HL-60/S4 (cell line): ENCODE results near the gene MYCBP2.
"Not testable (repeated sequence)": the region's sequence is repeated elsewhere in the genome, so short reads cannot be mapped to it uniquely, and the experiment has no call there.

Experiments used
- in situ Hi-C: fragments of 300-500 bp; cut with MboI; formaldehyde crosslinking; loops from 2 replicates; pipeline ENCODE4 v1.14.3; 2022; ENCODE audit warnings: low sequenced_read_pairs

The MYCBP2 gene

DNA sequence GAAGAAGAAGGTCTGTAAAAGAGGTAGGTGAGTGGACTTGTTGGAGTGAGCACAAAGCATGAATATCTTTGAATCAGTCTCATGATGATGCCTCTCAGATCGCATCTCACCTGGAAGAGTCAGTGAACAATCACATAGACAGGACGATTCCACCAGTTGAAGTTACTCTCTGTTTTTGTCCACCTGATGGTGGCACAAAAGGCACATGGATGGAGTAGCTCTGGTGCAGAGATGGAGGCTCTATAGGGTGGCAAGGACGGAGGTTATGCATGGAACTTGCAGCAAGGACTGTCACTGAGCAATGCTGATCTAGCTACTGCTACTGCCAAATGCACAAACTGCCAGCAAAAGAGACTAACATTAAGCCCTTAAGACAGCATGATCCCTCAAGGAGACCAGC is 10.3 kb upstream of the MYCBP2 start:
- in situ Hi-C loops = loop anchor here (10.0 kb wide), 1 partner anchor 138 kb away; no protein-coding TSS in a partner anchor

DNA sequence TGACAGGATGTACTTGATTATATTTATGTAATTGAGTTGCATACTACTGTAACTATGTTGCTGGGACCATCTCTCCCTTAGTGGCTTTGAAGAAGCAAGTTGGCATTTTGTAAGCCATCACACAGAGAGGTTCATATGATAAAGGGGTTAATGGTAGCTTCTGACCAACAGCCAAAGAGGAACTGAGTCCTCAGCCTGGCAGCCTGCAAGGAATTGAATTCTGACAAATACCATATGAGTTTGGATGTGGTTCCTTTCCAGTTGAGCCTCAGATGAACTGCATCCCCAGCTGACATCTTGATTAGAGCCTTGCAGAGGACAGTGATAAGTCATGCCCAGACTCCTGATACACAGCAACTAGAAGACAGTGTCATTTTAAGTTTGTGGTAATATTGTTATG is 8.6 kb upstream of the MYCBP2 start:
- in situ Hi-C loops = loop anchor here (10.0 kb wide), 1 partner anchor 139 kb away; no protein-coding TSS in a partner anchor

DNA sequence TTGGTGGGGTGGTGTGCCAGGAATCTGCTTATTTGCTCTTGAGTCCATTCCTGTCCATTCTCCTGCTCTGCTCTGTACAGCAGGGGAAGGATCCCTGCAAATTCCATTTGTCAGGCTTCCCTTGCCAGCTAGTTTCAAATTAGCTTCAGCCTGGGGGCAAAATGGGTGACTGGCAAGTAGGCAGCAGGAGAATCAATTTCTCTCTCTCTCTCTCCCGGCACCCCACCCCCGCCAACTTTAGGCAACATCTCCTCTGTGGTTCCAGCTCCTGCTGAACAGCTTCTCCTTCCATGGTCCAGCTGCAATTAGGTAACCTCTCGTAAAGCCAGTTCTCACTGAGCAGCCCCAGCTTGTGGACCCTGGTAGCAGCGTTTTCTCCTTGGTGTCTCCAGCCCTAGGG is 6.7 kb upstream of the MYCBP2 start:
- in situ Hi-C loops = loop anchor here (10.0 kb wide), 1 partner anchor 141 kb away; no protein-coding TSS in a partner anchor

DNA sequence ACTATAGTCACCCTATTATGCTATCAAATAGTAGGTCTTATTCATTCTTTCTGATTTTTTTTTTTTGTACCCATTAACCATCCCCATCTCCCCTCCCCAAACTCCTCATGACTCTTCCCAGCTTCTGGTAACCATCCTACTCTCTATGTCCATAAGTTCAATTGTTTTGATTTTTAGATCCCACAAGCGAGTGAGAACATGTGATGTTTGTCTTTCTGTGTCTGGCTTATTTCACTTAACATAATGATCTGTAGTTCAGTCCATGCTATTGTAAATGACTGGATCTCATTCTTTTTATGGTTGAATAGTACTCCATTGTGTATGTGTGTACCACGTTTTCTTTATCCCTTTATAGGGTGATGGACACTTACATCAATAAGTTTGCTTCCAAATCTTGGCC is 4.5 kb upstream of the MYCBP2 start:
- in situ Hi-C loops = loop anchor here (10.0 kb wide), 1 partner anchor 143 kb away; no protein-coding TSS in a partner anchor

DNA sequence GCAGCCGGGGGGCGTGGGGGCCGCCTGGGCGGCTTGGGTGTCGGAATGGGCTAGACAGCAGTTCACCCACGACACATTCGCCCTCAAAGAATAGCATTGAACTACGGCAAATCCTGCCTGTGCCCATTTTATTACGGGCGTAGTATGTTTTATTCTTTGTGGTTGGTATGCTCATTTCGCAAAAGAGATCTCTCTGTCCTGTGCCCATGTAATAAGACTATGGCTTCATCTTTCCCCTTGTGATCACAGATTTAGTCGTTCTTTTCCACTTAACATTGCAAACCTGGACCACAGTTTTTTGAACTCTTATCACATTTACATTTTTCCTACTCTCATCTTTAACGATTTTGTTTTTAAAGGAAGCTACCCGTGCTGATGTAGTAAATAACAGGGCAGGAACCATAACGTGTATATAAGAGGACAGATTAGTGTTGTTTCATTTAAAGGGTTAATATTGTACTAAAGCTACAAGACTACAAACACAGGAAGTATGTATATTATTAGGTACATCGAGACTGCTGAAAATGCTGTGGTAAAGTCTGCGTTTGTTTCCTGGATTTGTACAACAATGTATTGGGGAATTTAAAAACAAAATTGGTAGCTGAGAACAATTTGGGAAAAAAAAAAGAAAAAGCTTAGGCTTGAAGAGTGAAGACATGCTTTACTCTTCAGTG is 3.2 kb upstream of the MYCBP2 start:
- in situ Hi-C loops = loop anchor here (10.0 kb wide), 1 partner anchor 145 kb away; no protein-coding TSS in a partner anchor

DNA sequence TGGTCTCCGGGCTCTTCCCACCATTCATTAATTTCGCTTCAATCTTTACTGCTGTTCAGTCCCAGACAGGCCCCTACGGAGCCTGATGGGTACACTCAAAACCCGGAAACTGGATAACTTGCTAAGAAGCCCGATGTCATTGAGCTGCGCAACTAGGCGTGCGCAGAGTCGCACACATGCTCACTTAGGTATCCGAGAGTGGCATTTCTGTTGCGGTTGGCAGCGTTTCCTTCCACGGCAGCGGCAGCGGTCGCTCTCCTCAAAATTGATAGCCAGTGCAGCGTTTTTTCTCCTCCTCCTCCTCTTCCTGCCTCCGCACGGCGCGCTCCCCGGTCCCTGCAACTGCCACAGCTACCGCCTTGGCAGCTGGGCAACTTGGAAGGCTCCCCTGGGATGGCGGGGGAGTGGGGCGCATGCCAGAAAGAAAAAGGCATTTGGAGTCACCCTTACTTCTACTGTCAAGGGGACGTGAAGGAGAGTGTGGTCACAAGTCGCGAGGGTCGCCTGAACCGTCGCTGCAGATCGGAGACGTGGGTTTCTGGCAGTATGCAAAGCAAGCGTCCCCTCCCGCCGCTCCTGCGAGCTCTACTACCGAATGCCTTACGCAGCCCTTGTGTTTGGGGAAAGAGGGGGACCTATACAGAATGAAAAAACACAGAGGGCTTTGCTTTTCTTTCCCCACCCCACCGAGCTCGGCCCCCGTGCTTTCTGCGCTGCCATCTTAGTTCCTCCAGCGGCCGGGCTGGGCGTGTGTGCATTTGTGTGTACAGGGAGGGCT is 2.4 kb upstream of the MYCBP2 start:
- in situ Hi-C loops = no loop called here

DNA sequence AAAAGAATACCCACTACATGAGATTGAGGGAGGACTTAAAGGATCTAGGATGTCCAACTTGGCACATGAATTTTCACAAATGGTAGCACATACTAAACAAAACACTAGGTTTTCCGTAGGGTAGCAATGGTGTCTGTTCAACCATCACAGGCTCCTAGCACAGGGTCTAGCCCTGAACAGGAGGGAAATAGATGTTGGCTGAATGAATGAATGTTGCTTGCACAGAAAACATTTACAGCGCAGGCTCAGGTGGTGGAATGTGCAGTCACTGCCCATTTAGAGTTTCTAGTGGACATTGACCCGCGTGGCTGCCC is 1.9 kb upstream of the MYCBP2 start:
- in situ Hi-C loops = no loop called here

DNA sequence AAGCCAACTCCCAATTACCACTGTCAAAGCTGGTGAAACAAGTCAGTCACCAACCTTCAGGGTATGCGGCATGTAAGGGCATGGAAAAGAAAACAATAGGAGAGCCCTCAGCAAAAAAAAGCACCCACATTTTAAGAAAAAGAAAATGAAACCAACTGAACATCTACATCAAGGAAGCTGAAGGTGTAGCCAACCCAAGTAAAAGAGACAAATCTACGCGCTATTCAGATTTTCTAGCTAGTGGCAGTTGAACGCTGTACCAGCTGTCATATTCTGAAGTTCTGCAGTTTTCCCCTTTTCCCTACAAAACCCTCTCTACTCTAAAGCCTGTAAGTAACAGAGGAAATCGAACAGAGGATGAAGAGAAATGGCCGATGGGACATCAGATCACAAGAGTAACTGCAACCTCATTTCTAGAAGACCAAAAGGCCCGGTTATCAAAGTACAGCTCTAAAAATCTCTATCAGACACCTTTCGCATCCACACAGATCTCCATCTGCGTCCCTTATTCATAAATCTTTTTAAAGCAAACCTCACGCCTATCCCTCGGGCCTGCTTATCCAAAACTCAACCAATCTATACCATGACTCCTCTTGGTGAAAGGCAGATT is 1.4 kb downstream of the MYCBP2 start:
- in situ Hi-C loops = no loop called here

DNA sequence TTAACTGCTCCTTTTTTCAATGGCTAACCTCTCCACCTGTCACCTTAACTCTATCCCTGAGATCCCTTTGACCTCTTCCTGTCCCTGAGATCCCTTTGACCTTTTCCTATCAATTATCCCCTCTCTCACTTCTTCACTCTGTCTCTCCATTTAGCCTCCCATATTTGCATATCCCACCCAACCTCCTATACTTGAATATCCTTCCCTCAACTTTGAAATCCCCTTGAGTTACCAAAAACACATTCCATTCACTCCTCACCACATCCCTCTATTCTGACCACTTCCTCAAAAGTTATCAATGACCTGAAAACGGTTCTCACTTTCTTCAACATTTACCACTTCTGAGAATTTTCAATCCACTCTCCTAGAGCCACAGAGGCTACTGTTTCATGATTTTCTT is 3.0 kb downstream of the MYCBP2 start:
- in situ Hi-C loops = no loop called here

DNA sequence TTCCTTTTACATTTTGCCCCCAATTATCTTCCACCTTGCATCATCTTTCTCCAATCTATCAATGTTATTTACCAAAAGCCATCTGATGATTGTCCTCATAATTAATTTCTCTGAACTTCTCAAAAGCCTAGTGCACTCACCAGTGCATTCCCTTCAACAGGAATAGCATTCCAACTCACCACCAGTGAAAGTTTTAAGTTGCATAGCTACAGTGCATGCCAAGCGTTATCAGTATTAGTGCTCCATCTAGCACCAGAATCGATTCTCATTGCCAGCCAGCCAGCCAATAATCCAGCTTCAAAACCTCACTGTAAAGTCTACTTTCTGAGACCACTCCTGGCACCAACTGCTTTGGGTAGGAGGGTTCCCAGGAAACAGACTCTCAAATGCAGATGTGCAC is 7.4 kb downstream of the MYCBP2 start:
- in situ Hi-C loops = no loop called here

DNA sequence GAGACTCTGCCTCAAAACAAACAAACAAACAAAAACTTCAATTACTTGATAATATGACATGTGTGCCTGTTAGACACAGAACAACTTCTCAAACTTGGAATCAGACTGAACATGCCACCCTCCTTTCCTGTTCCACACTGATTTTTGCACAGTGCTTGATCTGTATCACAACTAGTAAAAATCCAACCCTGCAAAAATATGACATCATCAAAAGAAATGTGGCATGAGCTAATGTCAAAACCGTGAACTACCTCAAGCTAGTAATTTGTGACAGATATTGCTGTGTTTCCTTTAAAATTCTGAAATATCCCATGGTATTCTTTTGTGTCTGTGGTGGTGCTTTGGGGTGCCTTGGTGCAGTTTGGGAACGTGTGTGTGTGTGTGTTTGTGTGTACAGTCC is 8.2 kb downstream of the MYCBP2 start:
- in situ Hi-C loops = no loop called here

DNA sequence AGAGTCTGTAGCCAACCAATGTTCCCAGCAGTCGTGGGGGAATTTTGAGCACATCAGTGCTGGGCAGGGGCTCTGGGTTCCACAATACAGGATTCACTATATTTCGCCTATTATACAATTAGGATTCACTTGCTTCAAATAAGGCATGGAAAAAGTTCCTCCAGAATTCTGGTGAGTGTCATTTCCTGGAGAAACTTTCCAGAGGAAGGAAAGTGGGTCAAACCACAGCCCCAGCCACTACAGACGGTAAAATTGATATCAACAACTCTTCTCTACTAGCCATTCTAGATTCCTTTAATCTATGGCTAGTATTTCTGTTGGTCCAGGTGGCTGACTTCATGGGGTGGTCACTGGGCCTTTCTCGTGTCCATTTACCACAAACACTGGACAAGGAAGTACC is 10.5 kb downstream of the MYCBP2 start:
- in situ Hi-C loops = no loop called here

DNA sequence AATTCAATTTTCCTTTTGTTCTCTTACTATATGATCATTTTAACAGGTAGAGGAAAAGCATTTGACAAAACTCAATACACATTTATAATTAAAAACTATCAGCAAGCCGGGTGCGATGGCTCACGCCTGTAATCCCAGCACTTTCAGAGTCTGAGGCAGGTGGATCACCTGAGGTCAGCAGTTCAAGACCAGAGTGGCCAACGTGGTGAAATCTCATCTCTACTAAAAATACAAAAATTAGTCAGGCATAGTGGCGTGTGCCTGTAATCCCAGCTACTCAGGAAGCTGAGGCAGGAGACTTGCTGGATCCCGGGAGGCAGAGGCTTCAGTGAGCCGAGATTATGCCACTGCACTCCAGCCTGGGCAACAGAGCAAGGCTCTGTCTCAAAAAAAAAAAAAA is 11.4 kb downstream of the MYCBP2 start:
- in situ Hi-C loops = not testable (repeated sequence)

DNA sequence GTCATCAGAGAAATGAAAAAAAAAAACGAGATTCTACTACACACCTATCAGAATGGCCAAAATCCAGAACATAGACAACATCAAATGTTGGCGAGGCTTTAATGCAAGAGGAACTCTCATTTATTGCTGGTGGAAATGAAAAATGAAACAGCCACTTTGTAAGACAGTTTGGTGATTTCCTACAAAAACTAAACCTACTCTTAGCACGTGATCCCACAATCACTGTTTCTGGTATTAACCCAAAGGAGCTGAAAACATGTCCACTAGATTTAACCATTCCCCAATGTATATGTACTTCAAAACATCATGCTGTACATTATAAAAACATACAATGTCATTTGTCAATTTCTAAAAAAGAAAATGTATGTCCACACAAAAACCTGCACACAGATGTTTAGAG is 13.0 kb downstream of the MYCBP2 start:
- in situ Hi-C loops = no loop called here

DNA sequence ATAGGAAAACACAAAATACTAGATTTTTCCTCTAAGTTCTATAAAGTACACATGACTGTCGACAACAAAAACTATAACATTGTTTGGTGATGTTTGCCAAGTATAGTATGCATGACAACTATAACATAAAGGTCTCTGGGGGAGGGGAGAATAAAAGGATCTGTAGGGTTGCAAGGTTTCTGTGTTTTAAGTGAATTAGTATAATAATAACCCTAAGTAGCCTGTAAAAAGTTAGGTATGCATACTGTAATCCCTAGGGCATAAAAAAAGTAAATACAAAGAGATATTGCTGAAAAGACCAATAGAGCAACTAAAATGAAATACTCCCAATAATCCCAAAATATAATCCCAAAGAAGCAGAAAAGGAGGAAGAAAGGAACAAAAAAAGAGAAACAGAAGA is 14.6 kb downstream of the MYCBP2 start:
- in situ Hi-C loops = no loop called here

DNA sequence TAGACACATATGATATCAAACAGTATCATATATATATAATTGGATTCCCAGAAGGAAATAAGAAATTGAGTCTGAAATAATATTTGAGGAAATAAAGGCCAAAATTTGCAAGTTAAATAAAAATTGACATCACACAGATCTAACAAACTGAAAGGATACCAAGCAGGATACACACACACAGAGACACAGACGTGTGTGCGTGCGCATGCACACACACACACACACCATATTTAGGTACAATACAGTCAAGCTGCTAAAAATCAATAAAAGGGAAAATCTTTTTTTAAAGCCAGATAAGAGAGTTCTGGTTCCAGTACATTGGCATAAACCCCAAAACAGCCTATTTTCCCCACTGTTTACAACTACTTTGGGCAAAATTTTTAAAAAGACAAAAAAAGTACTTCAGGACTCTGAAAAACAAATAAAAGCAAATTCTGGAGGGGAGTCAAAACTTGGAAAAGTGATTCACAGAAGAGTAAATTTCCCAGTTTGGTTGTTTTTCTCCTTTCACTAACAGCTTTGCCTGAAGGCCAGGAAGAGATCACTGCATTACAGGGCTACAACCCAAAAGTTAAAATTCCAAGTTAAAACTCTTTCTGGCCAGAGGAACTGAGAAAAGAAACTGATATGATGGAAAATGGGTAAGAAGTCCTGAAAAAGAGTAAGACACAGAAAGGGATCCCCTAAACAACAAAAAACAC is 16.2 kb downstream of the MYCBP2 start:
- in situ Hi-C loops = no loop called here

DNA sequence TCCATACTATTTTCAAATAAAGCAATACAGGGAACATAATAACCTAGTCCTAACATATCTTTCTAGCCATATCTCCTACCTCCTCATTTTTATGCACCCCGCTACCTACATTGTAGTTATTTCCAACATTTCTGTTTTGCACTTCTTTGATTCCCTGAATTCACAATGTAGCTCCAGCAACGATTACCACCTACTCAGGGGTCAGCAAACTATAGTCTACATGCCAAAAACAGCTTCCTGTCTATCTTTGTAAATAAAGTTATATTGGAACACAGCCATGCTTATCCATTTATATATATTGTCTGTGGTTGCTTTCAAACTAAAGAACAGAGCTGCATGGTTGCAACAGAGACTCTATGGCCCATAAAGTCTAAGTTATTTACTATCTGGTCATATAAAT is 16.7 kb downstream of the MYCBP2 start:
- in situ Hi-C loops = no loop called here

DNA sequence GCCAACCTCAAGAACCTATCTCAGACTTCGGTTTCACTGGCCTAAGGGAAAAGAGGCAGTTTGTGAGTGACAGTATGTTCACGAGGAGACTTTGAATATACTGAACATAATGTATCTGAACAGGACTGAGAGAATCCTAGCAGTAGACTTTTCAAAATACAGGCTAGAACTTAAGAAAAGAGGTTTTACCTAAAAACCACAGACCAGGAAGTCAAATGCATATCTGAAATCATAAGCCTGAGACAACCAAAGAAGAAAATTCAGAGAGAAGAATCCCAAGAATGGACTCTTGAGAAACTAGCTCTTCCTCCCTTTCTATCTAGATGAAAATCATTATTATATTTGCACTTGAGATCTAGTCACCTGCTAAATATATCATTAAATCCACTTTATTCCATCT is 17.6 kb downstream of the MYCBP2 start:
- in situ Hi-C loops = no loop called here

DNA sequence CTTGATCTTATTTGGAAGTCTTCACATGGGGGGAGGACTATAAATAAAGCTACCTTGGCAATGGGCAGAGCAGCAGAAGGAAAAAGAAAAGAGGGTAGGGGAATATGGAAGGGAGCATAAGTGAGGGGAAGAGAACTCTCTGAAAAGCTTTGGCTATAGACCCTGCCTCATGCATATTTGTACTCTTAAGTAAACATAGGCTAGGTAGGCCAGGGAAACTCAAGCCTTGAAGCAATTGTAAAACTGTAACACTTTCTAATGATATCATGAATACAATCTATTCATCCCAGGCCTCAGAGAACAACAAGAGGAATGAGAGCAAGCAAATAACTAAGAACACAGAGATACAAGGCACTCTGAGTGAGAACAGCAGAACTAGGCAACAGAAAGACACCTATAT is 20.4 kb downstream of the MYCBP2 start:
- in situ Hi-C loops = no loop called here

DNA sequence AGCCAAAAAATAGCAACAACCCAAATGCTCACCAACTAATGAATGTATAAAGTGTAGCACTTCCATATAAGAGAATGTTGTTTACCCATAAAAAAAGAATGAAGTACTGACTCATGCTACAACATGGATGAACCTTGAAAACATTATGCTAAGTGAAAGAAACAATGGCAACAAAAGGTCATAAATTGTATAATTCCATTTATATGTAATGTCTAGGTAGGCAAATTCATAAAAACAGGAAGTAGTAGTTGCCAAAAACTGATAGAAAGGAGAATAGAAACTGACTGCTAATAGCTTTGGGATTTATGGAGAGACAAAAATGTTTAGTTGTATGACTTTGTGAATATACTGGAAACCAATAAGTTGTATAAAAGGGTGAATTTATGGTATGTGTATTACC is 21.6 kb downstream of the MYCBP2 start:
- in situ Hi-C loops = no loop called here
